Activated naive CD4-positive, alpha-beta T cell treated with anti-CD3 and anti-CD28 coated beads for 36 hours (primary cell): ENCODE data around the gene RNF14. TPM values are rescaled to one million over a fixed set of nuclear protein-coding genes. Genes with fewer than 3 reads are reported as not detected.

Experiments used
- CTCF ChIA-PET: fragments of 350-600 bp; sonication (Branson Sonifier 250); formaldehyde crosslinking; loops from one replicate; lab custom pipeline; 2021; ENCODE audit warnings: antibody characterized with exemption; lab: Charles Lee
- DNase-seq: peaks from one replicate; pipeline ENCODE4 v3.0.0-alpha.2; 2020
- H3K27ac Mint-ChIP-seq: one replicate; pipeline ENCODE4 v1.8.0; 2021; ENCODE audit warnings: mild to moderate bottlenecking, mixed read lengths
- H3K27me3 Mint-ChIP-seq: one replicate; pipeline ENCODE4 v1.8.0; 2021; ENCODE audit warnings: low read depth, mixed read lengths
- H3K36me3 Mint-ChIP-seq: one replicate; pipeline ENCODE4 v1.8.0; 2021; ENCODE audit warnings: low read depth, mixed read lengths
- H3K4me1 Mint-ChIP-seq: one replicate; pipeline ENCODE4 v1.8.0; 2021; ENCODE audit warnings: low read depth, mixed read lengths
- H3K4me3 Mint-ChIP-seq: one replicate; pipeline ENCODE4 v1.8.0; 2021; ENCODE audit warnings: mild to moderate bottlenecking, moderate library complexity, mixed read lengths
- H3K9me3 Mint-ChIP-seq: one replicate; pipeline ENCODE4 v1.8.0; 2021; ENCODE audit warnings: mixed read lengths
- intact Hi-C: fragments of 100-400 bp; cut with micrococcal nuclease; formaldehyde crosslinking; loops from one replicate; pipeline ENCODE4 v1.15.1; 2023
- total RNA-seq, 2 experiments: library from RNA; stranded (reverse); gene quantifications; one replicate each; pipeline ENCODE4 v1.2.3, GENCODE V29; 2021

RNF14 gene
- total RNA-seq, 2 experiments from 2014 or later: 29.8 to 35.6 TPM

DNA sequence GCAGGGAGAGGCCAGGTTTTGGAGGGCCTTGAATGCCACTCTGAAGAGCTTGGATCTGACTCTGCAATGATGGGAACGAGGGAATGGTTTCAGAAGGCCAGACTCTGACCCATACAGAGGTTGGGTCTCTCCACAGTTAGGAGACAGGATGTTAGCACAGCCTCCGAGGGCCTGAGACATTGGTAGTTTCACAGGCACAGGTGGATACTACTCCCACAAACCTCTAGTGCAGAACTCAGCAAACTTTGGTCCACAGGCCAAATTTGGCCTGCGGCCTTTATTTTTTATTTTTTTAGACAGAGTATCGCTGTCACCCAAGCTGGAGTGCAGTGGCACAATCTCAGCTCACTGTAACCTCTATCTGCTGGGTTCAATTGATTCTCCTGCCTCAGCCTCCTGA is 41.0 kb downstream of the RNF14 start:
- CTCF ChIA-PET: interaction anchor here (0.6 to 12.7 kb wide), 10 partner anchors 8 to 317 kb away, joined by 3 to 137 read pairs (median 4); no protein-coding TSS in a partner anchor
- Mint-ChIP-seq H3K27me3 (no peaks in the 10 kb centered on the region), H3K4me3 (no peak overlapping the region), H3K27ac (peak overlapping the region; percentile 100), H3K9me3 (peaks cover 3% of the 10 kb centered on the region), H3K4me1 (peaks cover 76% of the 10 kb centered on the region), H3K36me3 (peaks cover 68% of the 10 kb centered on the region)
- DNase-seq: no peak
- intact Hi-C loops: loop anchor here (5.0 to 10.0 kb wide), 2 partner anchors 422 to 1045 kb away; no protein-coding TSS in a partner anchor

GRCh38 chr5:142011572-142012185 is 42.8 kb downstream of the RNF14 start:
- DNase-seq: peak; percentile 28
- H3K9me3 Mint-ChIP-seq: peaks cover 3% of the 10 kb centered on the region
- CTCF ChIA-PET: interaction anchor here (0.6 to 12.7 kb wide), 22 partner anchors 9 to 320 kb away, joined by 3 to 137 read pairs (median 4); partner anchors contain the start of genes NDFIP1 and RNF14
- intact Hi-C loops: loop anchor here (5.0 to 10.0 kb wide), 2 partner anchors 421 to 1043 kb away; no protein-coding TSS in a partner anchor
- no peaks in the 10 kb centered on the region for H3K27me3 Mint-ChIP-seq
- H3K36me3 Mint-ChIP-seq: peaks cover 50% of the 10 kb centered on the region
- H3K27ac Mint-ChIP-seq: peak overlapping the region; percentile 94
- peaks cover 76% of the 10 kb centered on the region for H3K4me1 Mint-ChIP-seq
- peak overlapping the region; percentile 94 for H3K4me3 Mint-ChIP-seq

DNA sequence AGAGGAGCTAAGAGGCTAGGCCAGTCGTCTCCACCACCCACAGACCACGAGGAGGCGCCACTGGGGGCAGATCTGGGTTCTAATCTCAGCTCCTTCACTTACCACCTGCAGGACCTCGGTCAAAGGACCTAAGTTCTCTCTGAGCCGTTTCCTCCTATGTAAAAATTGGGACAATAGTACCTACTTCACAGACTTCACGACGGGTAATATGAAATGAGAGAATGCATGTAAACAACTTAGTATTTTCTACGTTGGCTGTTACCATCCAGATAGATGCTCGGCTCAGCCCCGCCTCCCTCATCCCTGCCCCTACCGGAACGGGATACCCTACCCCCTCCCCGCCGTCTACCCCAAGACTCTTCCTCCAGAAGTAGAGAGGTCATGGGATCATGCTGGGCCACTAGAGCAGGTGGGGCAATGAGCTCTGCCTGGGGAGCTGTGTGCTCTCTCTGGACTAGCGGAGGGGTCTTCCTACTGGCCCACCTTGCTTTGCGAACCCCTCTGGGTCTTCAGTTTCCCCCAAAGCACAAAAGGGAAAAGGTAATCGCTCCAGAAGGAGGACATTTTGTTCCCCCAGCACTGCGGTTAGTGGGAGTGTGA is 43.4 kb downstream of the RNF14 start:
- H3K9me3 Mint-ChIP-seq: peaks cover 3% of the 10 kb centered on the region

DNA sequence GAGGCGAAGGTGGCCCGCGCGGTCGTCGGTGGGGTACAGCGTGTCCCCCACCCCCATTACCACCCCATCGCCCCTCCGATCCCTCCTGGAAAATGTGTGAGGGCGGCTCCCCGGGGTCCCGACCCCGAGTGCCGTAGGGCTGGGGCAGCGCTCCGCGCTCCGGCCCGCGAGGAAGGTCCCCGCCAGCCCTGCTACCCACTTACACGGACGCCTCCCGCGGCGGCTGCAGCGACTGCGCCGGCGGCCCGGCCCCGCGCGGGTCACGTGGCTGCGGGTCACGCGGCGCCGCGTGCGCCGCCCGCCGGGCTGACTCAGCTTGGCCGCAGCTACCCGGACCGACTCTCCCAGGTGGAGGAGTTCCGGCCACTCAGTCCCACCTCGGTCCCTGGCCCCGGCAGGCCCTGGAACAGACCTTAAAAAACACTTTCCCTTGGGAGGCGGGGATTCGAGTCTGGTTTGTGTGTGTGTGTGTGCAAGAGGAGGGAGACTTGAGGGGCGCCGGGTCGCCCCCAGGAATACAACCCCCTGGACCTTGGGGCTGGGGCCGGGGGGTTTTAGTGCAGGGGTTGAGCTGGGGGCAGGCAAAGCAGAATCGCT is 44.0 kb downstream of the RNF14 start, which contains the start of gene GNPDA1:
Gene GNPDA1 (minus strand): TSS at position 236 of the 597 bp plus-strand sequence. CDS start 992 bp downstream, outside the sequence.
- Mint-ChIP-seq H3K36me3 (peaks cover 41% of the 10 kb centered on the region), H3K4me1 (peaks cover 76% of the 10 kb centered on the region), H3K9me3 (peaks cover 2% of the 10 kb centered on the region), H3K27ac (peak within 1 kb of the TSS; percentile 94), H3K27me3 (no peaks in the 10 kb centered on the region), H3K4me3 (peak within 1 kb of the TSS; percentile 94)
- intact Hi-C loops: loop anchor here (5.0 to 10.0 kb wide), 2 partner anchors 419 to 1042 kb away; no protein-coding TSS in a partner anchor
- CTCF ChIA-PET: interaction anchor here (1.5 to 12.7 kb wide), 9 partner anchors 10 to 132 kb away, joined by 3 to 137 read pairs (median 36); partner anchors contain the start of genes NDFIP1 and RNF14
- peak; percentile 69 for DNase-seq

More for the DNA sequence above, 43.4 kb downstream of the RNF14 start:
- Mint-ChIP-seq H3K27ac (peak overlapping the region; percentile 94), H3K36me3 (peaks cover 46% of the 10 kb centered on the region), H3K4me3 (peak overlapping the region; percentile 94), H3K4me1 (peaks cover 76% of the 10 kb centered on the region), H3K27me3 (no peaks in the 10 kb centered on the region)
- CTCF ChIA-PET: interaction anchor here (0.6 to 12.7 kb wide), 20 partner anchors 10 to 320 kb away, joined by 3 to 137 read pairs (median 5); partner anchors contain the start of genes NDFIP1 and RNF14
- peak; percentile 88 for DNase-seq
- intact Hi-C loops: loop anchor here (5.0 to 10.0 kb wide), 2 partner anchors 420 to 1043 kb away; no protein-coding TSS in a partner anchor

DNA sequence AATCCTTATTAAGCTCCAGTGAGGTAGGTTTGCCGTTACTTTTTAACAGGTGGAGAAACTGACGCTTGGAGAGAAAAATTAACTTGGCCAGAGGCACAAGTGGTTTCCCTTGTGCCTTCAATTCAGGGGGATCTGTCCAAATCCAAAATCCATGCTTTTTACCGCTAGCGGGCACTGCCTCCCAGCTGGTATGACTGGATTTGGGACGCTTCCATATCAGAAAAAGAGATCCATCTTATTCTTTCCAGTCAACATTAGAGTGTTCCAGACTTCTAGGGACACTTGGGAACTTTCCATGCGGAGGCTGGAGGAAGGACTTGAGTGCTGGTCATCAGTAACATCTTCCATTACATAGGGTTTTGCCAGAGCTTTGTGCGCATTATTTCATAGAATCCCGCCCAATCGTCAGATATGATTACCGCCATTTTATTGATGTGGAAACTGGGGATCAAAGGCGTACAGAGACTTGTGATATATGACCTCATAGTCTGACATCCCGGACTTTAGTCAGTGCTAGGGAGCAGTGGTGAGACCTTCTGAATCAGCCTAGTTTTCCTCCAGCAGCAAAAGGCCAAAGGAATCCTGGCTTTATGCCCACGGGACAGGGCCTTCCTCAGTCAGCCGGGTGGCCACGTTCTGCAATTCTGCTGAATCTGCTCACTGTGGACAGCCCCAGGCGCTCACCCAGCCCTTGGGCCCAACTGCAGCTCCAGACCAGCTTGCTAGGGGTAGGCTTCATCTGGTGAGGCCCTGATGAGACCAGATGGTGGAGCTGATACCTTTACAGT is 45.0 kb downstream of the RNF14 start:
- Mint-ChIP-seq H3K4me3 (peak overlapping the region; percentile 94), H3K4me1 (peaks cover 75% of the 10 kb centered on the region), H3K36me3 (peaks cover 31% of the 10 kb centered on the region), H3K9me3 (no peaks in the 10 kb centered on the region), H3K27me3 (no peaks in the 10 kb centered on the region), H3K27ac (peak overlapping the region; percentile 89)
- peak; percentile 44 for DNase-seq
- CTCF ChIA-PET: interaction anchor here (0.6 to 12.7 kb wide), 16 partner anchors 7 to 1617 kb away, joined by 3 to 137 read pairs (median 5); partner anchors contain the start of genes NDFIP1, PCDH1 and RNF14
- intact Hi-C loops: loop anchor here (2.0 to 10.0 kb wide), 7 partner anchors 13 to 1041 kb away; partner anchors contain the start of genes ARAP3 and SPRY4

DNA sequence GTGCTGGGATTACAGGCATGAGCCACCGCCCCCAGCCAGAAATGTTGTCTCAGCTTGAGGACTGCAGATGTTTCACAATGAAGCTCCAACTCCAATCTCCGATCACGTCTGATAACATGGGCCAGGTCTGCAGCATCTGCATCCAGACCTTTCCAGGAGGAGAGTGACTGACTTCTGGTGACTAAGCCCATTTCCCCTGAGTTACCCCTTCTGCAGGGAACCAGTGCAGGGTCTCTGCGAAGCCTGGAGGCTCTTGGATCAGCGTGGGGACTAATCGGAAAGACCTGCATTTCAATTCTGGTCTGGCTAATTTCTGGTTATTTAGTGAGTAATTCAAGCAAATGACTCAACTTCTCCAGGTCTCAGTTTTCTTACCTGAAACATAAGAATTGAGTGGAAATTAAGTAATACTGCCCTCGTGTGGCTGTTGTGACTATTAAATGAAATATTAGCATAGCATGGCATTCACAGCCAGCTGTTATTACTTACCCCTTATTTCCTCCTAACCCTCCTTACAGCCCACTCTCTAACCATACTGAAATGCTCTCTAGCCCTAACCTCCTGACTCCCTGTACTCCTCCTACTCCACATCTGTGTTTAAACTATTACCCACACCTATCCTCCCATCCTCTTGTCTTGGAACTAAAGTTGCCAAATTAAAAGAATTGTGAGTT is 46.1 kb downstream of the RNF14 start:
- peak; percentile 72 for DNase-seq
- H3K4me1 Mint-ChIP-seq: peaks cover 70% of the 10 kb centered on the region
- intact Hi-C loops: loop anchor here (1.0 to 10.0 kb wide), 13 partner anchors 8 to 1040 kb away; partner anchors contain the start of genes ARAP3 and SPRY4
- peaks cover 21% of the 10 kb centered on the region for H3K36me3 Mint-ChIP-seq
- peak overlapping the region; percentile 28 for H3K4me3 Mint-ChIP-seq
- CTCF ChIA-PET: interaction anchor here (0.6 to 12.7 kb wide), 21 partner anchors 8 to 1616 kb away, joined by 3 to 137 read pairs (median 5); partner anchors contain the start of genes NDFIP1, PCDH1, PCDHB9 and RNF14
- H3K27me3 Mint-ChIP-seq: no peaks in the 10 kb centered on the region
- peak overlapping the region; percentile 89 for H3K27ac Mint-ChIP-seq
- H3K9me3 Mint-ChIP-seq: peaks cover 4% of the 10 kb centered on the region

- peak overlapping the region; percentile 28 for H3K4me3 Mint-ChIP-seq
- peak; percentile 70 for DNase-seq
- CTCF ChIA-PET: interaction anchor here (0.6 to 12.7 kb wide), 18 partner anchors 9 to 204 kb away, joined by 3 to 137 read pairs (median 6); partner anchors contain the start of genes NDFIP1 and RNF14
- peak overlapping the region; percentile 89 for H3K27ac Mint-ChIP-seq
- intact Hi-C loops: loop anchor here (1.0 to 10.0 kb wide), 18 partner anchors 9 to 1039 kb away; partner anchors contain the start of genes ARAP3, NDFIP1, RNF14 and SPRY4
- peaks cover 17% of the 10 kb centered on the region for H3K36me3 Mint-ChIP-seq
- H3K9me3 Mint-ChIP-seq: peaks cover 8% of the 10 kb centered on the region
- peaks cover 70% of the 10 kb centered on the region for H3K4me1 Mint-ChIP-seq
- H3K27me3 Mint-ChIP-seq: no peaks in the 10 kb centered on the region
Measured at GRCh38 chr5:142015781-142016533, 47.1 kb downstream of the RNF14 start.

DNA sequence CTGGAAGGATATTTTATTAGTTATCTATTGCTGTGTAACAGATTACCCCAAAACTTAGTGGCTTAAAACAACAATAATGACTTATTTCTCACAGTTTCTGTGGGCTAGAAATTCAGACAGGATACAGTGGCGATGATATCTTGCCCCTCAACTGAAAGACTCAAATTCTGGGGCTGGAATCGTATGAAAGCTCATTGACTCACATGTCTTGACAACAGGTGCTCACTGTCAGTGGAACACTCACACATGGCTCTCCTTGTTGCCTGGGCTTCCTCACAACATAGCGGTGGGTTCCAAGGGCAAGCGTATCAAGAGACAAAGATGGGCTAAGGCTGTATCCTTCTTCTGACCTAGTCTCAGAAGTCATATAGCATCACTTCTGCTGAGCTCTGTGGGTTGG is 47.7 kb downstream of the RNF14 start:
- Mint-ChIP-seq H3K4me1 (peaks cover 66% of the 10 kb centered on the region), H3K36me3 (peaks cover 12% of the 10 kb centered on the region), H3K27ac (peak overlapping the region; percentile 89), H3K9me3 (peaks cover 8% of the 10 kb centered on the region), H3K4me3 (peak overlapping the region; percentile 35), H3K27me3 (no peaks in the 10 kb centered on the region)
- peak; percentile 74 for DNase-seq
- CTCF ChIA-PET: interaction anchor here (0.9 to 12.7 kb wide), 14 partner anchors 8 to 131 kb away, joined by 3 to 137 read pairs (median 14); partner anchors contain the start of genes NDFIP1 and RNF14
- intact Hi-C loops: loop anchor here (1.0 to 10.0 kb wide), 8 partner anchors 9 to 1038 kb away; partner anchors contain the start of genes NDFIP1 and RNF14

- no peak overlapping the region for H3K4me3 Mint-ChIP-seq
- intact Hi-C loops: loop anchor here (2.0 to 10.0 kb wide), 3 partner anchors 339 to 1037 kb away; no protein-coding TSS in a partner anchor
- peaks cover 8% of the 10 kb centered on the region for H3K9me3 Mint-ChIP-seq
- peaks cover 3% of the 10 kb centered on the region for H3K36me3 Mint-ChIP-seq
- no peaks in the 10 kb centered on the region for H3K27me3 Mint-ChIP-seq
- CTCF ChIA-PET: interaction anchor here (1.3 to 10.2 kb wide), 5 partner anchors 8 to 89 kb away, joined by 3 to 121 read pairs (median 5); partner anchors contain the start of gene NDFIP1
- DNase-seq: peak; percentile 24
- peaks cover 62% of the 10 kb centered on the region for H3K4me1 Mint-ChIP-seq
- H3K27ac Mint-ChIP-seq: peak overlapping the region; percentile 89
Measured at GRCh38 chr5:142017832-142018427, 49.0 kb downstream of the RNF14 start.
